NCI-H446 (cell line): ENCODE results near the gene RC3H1.
A peak's percentile ranks its signal among the peaks of the same experiment; 100 is the strongest.
"Not testable (repeated sequence)": the region's sequence is repeated elsewhere in the genome, so short reads cannot be mapped to it uniquely, and the experiment has no call there.

Experiments used
- DNase-seq, 2 experiments: peaks; one replicate each; lab custom pipeline; 2025; lab: John Stamatoyannopoulos, UW

Gene RC3H1

GRCh38 chr1:173954179-173954578, 68.0 kb downstream of the RC3H1 start:
- DNase-seq, result no peak

- DNase-seq, result no peak
These were observed 73.6 kb downstream of the RC3H1 start for GRCh38 chr1:173948594-173948993.

- DNase-seq, result no peak
These were observed 75.7 kb downstream of the RC3H1 start for GRCh38 chr1:173946380-173946921.

GRCh38 chr1:173937062-173937461, 85.1 kb downstream of the RC3H1 start:
- DNase-seq, result no peak

- DNase-seq, result no peak
These were observed 87.7 kb downstream of the RC3H1 start for GRCh38 chr1:173934440-173934839.

- DNase-seq, result not testable (repeated sequence)
These were observed 91.6 kb downstream of the RC3H1 start for GRCh38 chr1:173930541-173930940.

GRCh38 chr1:173925306-173926242, 96.6 kb downstream of the RC3H1 start:
- no peak for DNase-seq

- no peak for DNase-seq
These were observed 101.3 kb downstream of the RC3H1 start for GRCh38 chr1:173920861-173921260.

GRCh38 chr1:173917635-173918493, 104.3 kb downstream of the RC3H1 start:
- no peak for DNase-seq

- no peak for DNase-seq
These were observed 105.0 kb downstream of the RC3H1 start, which contains the start of gene SERPINC1 for GRCh38 chr1:173917149-173917548. Gene SERPINC1, minus strand, starts transcription at chr1:173917327. Its CDS starts 68 bp downstream, at chr1:173917259.

- no peak for DNase-seq
These were observed 105.5 kb downstream of the RC3H1 start for GRCh38 chr1:173916667-173917066.

GRCh38 chr1:173915596-173915995, 106.6 kb downstream of the RC3H1 start:
- DNase-seq, result no peak

GRCh38 chr1:173914366-173914871, 107.7 kb downstream of the RC3H1 start:
- peak in 1 of 2 experiments; percentile 27 for DNase-seq

- no peak for DNase-seq
These were observed 109.0 kb downstream of the RC3H1 start for GRCh38 chr1:173913111-173913510.

GRCh38 chr1:173903827-173904531, 118.2 kb downstream of the RC3H1 start:
- DNase-seq, result no peak

GRCh38 chr1:173900992-173901391, 121.2 kb downstream of the RC3H1 start:
- DNase-seq, result no peak

GRCh38 chr1:173900427-173900826, 121.7 kb downstream of the RC3H1 start:
- no peak for DNase-seq

GRCh38 chr1:173894189-173894588, 128.0 kb downstream of the RC3H1 start:
- DNase-seq, result no peak

- no peak for DNase-seq
These were observed 128.5 kb downstream of the RC3H1 start for GRCh38 chr1:173893611-173894010.

- no peak for DNase-seq
These were observed 132.3 kb downstream of the RC3H1 start for GRCh38 chr1:173889885-173890284.

- no peak for DNase-seq
These were observed 133.4 kb downstream of the RC3H1 start for GRCh38 chr1:173888749-173889148.
